K562 (cell line): ENCODE data around the gene ZNRF3. TPM values are rescaled to one million over a fixed set of nuclear protein-coding genes. Genes with fewer than 3 reads are reported as not detected.
"Not testable (repeated sequence)": the region's sequence is repeated elsewhere in the genome, so short reads cannot be mapped to it uniquely, and the experiment has no call there.

ENCODE experiments used
- ATAC-seq: fragments of 200-7000 bp; cut with Tn5 transposase; 3 replicates; pipeline ENCODE4 v1.9.1; 2020; ENCODE audit warnings: moderate library complexity
- BruUV-seq: library from RNA; stranded (reverse); fragments of 400-500 nt; replicated peaks from 2 replicates; lab custom pipeline; 2021; lab: Mats Ljungman, UMichigan
- CTCF ChIA-PET: fragments of 300-600 bp; formaldehyde crosslinking; extraction: SDS; loops from one replicate; lab custom pipeline; 2021; ENCODE audit warnings: low intra/inter-chr PET ratio; lab: Yijun Ruan, JAX
- POLR2A ChIA-PET: fragments of 300-600, 350-650 bp; sonication (Branson Sonifier 250); formaldehyde crosslinking; extraction: SDS; loops from one replicate; lab custom pipeline; 2021; ENCODE audit warnings: antibody characterized with exemption, inconsistent platforms; lab: Yijun Ruan, JAX
- DNase-seq, 4 experiments: peaks; one replicate each; pipeline versions ENCODE4 v3.0.0 to v3.0.0-alpha.2; 2011 to 2018; ENCODE audit warnings: low spot score in 3 of 4, mixed read lengths in 3 of 4; ENCODE audit errors: extremely low read depth in 1 of 4
- FAIRE-seq: peaks from 2 replicates; lab custom pipeline; 2011; peaks lifted over from hg19 to GRCh38; lab: Jason Lieb, UNC
- H2AFZ ChIP-seq: 2 replicates; pipeline ENCODE4 v1.6.0; 2011; ENCODE audit warnings: low read depth, low read length, control low read depth, inconsistent platforms
- H3K27ac ChIP-seq: fragments of 200-600 bp; 3 replicates; pipeline ENCODE4 v1.8.0; 2011; ENCODE audit warnings: low read depth, mild to moderate bottlenecking, control low read depth, inconsistent platforms, low read length, moderate library complexity, mixed read lengths; ENCODE audit errors: extremely low read depth
- H3K27me3 ChIP-seq, 2 experiments: fragments of 300-600 bp in 1 of 2; 2 replicates in 1 of 2; 3 replicates in 1 of 2; pipeline versions ENCODE4 v1.6.0 to v1.8.0; 2011; ENCODE audit warnings: inconsistent platforms in 2 of 2, low read length in 2 of 2, mild to moderate bottlenecking in 1 of 2, mixed read lengths in 1 of 2, moderate library complexity in 1 of 2; ENCODE audit not compliant: control insufficient read depth in 2 of 2, insufficient read depth in 2 of 2
- H3K36me3 ChIP-seq: fragments of 300-600 bp; 3 replicates; pipeline ENCODE4 v1.8.0; 2011; ENCODE audit warnings: mild to moderate bottlenecking, low read length, inconsistent platforms; ENCODE audit not compliant: control insufficient read depth, insufficient read depth
- H3K4me1 ChIP-seq, 2 experiments: fragments of 200-600 bp in 1 of 2; replicated peaks in 1 of 2; 2 replicates in 1 of 2; 3 replicates in 1 of 2; pipeline versions ENCODE4 v1.5.1 to v1.8.0; 2011; ENCODE audit warnings: inconsistent platforms in 2 of 2, low read length in 2 of 2, mild to moderate bottlenecking in 1 of 2, mixed read lengths in 1 of 2, moderate library complexity in 1 of 2; ENCODE audit not compliant: control insufficient read depth in 2 of 2, insufficient read depth in 2 of 2
- H3K4me2 ChIP-seq: 2 replicates; pipeline ENCODE4 v1.6.1; 2011; ENCODE audit warnings: low read length, control low read depth, inconsistent platforms, mixed read lengths; ENCODE audit not compliant: insufficient read depth
- H3K4me3 ChIP-seq: fragments of 200-600 bp; sonication (generic), shearing (Covaris generic); 2 replicates; pipeline ENCODE4 v1.5.1; 2016; ENCODE audit warnings: control low read depth, inconsistent platforms
- H3K79me2 ChIP-seq: fragments of 200-600 bp; 3 replicates; pipeline ENCODE4 v1.8.0; 2011; ENCODE audit warnings: low read length, inconsistent platforms; ENCODE audit not compliant: control insufficient read depth, insufficient read depth
- H3K9ac ChIP-seq, 2 experiments: 2 replicates each; pipeline versions ENCODE4 v1.6.0 to v1.6.1; 2011; ENCODE audit warnings: low read depth in 2 of 2, low read length in 2 of 2, control low read depth in 1 of 2, inconsistent platforms in 1 of 2, mild to moderate bottlenecking in 1 of 2, mixed read lengths in 1 of 2; ENCODE audit not compliant: insufficient read depth in 1 of 2
- H3K9me1 ChIP-seq: one replicate; pipeline ENCODE4 v1.6.0; 2011; ENCODE audit warnings: inconsistent platforms, mild to moderate bottlenecking, low read length, moderate library complexity; ENCODE audit not compliant: control insufficient read depth, insufficient read depth
- H3K9me3 ChIP-seq: replicated peaks from 2 replicates; pipeline ENCODE4 v1.5.1; 2011; ENCODE audit warnings: low read depth, low read length, inconsistent platforms; ENCODE audit not compliant: control insufficient read depth, insufficient read depth
- H4K20me1 ChIP-seq: replicated peaks from 2 replicates; pipeline ENCODE4 v1.6.1; 2011; ENCODE audit warnings: low read length, inconsistent platforms, mixed read lengths; ENCODE audit not compliant: control insufficient read depth, insufficient read depth
- EP300 ChIP-seq: IDR thresholded peaks from 2 replicates; pipeline ENCODE4 v1.6.1; 2012; ENCODE audit warnings: low read length, improper control_type of control experiment
- GTF2F1 ChIP-seq: IDR thresholded peaks from 2 replicates; pipeline ENCODE4 v1.6.1; 2011; ENCODE audit warnings: low read depth, low read length, improper control_type of control experiment
- HDAC8 ChIP-seq: fragments of 450-650 bp; IDR thresholded peaks from 2 replicates; pipeline ENCODE4 v1.6.1; 2016; ENCODE audit warnings: mild to moderate bottlenecking, missing genetic modification characterization, moderate library complexity, missing compliant biosample characterization
- NELFE ChIP-seq: IDR thresholded peaks from 2 replicates; pipeline ENCODE4 v1.6.1; 2011; ENCODE audit warnings: mild to moderate bottlenecking; ENCODE audit not compliant: insufficient read depth, insufficient read length
- ZC3H4 ChIP-seq: sonication (generic); formaldehyde crosslinking; IDR thresholded peaks from 2 replicates; pipeline ENCODE4 v1.9.0; 2021; ENCODE audit warnings: missing genetic modification reagents, borderline replicate concordance
- ZNF766 ChIP-seq: fragments of 200-800 bp; sonication (Bioruptor generic); conservative IDR thresholded peaks from 2 replicates; pipeline ENCODE4 v1.6.1; 2016; ENCODE audit warnings: missing genetic modification characterization, missing compliant biosample characterization
- WGBS: fragments of 100-300 bp; shearing (Covaris generic); methylation state at CpG from one replicate; pipeline ENCODE4 v1.1.6; 2016; ENCODE audit warnings: low coverage, mixed read lengths; ENCODE audit not compliant: insufficient coverage; ENCODE audit errors: missing lambda C conversion rate; 5-methylcytosine and 5-hydroxymethylcytosine counted together
- in situ Hi-C: fragments of 300-500 bp; cut with MboI; formaldehyde crosslinking; loops from 4 replicates; pipeline ENCODE4 v1.15.0; 2018; ENCODE audit warnings: inconsistent platforms, mixed read lengths
- intact Hi-C: fragments of 100-400 bp; cut with micrococcal nuclease; formaldehyde crosslinking; loops from 2 replicates; pipeline ENCODE4 v1.14.2; 2022
- polyA plus RNA-seq, 8 experiments: library from polyadenylated mRNA; depleted of rRNA in 4 of 8; stranded (reverse) in 5 of 8; unstranded in 3 of 8; fragments of >200 nt; fragmentation: Nextera tagmentation in 2 of 8; fragmentation: Illumina TruSeq in 1 of 8; extraction: Ambion mirVana in 2 of 8; extraction: Trizol in 1 of 8; gene quantifications; 2 replicates each; pipeline versions ENCODE4 v1.2.1 to v1.2.3, GENCODE V29; 2011 to 2014; ENCODE audit warnings: inconsistent platforms in 1 of 8, missing spikeins in 1 of 8
- total RNA-seq, 7 experiments: library from RNA; depleted of rRNA in 6 of 7; stranded (reverse); fragments of >200 nt in 6 of 7; fragmentation: Illumina TruSeq in 2 of 7; extraction: Trizol in 2 of 7; gene quantifications; 2 replicates each; pipeline versions ENCODE4 v1.2.1 to v1.2.3, GENCODE V29; 2011 to 2021; ENCODE audit warnings: low replicate concordance in 1 of 7
- TF ChIP-seq, protein P1 (sequence below): fragments of 450-650 bp; IDR thresholded peaks from 2 replicates; pipeline ENCODE4 v1.6.1; 2016; ENCODE audit warnings: mild to moderate bottlenecking, moderate library complexity
- TF ChIP-seq, protein P2 (sequence below): fragments of 450-650 bp; IDR thresholded peaks from 2 replicates; pipeline ENCODE4 v1.6.1; 2017; ENCODE audit warnings: mild to moderate bottlenecking, moderate library complexity

ZNRF3 gene
- total and polyA plus RNA-seq, 9 of the 15 experiments (the other 6 are each of a cell fraction or from before 2014, with no cell fraction given) = 0.41 to 5.9 (median 1.7) TPM

DNA sequence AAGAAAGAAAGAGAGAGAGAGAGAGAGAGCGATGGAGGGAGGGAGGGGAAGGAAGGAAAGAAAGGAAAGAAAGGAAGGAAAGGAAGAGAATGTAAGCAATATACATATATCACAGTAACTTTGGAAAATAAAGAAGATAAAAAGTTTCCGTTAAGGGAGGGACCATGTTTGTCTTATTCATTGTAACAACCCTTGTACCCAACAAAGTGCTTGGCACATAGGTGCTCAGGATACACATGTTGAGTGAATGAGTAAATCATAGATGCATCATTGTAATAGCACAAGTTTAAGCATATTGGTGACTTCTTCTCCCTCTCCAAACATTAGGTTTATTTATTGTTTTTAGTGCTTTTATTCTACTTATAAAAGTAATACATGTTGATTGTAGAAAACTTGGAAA, 39.7 kb upstream of the ZNRF3 start (continued):
- TF ChIP-seq, protein P1, sequence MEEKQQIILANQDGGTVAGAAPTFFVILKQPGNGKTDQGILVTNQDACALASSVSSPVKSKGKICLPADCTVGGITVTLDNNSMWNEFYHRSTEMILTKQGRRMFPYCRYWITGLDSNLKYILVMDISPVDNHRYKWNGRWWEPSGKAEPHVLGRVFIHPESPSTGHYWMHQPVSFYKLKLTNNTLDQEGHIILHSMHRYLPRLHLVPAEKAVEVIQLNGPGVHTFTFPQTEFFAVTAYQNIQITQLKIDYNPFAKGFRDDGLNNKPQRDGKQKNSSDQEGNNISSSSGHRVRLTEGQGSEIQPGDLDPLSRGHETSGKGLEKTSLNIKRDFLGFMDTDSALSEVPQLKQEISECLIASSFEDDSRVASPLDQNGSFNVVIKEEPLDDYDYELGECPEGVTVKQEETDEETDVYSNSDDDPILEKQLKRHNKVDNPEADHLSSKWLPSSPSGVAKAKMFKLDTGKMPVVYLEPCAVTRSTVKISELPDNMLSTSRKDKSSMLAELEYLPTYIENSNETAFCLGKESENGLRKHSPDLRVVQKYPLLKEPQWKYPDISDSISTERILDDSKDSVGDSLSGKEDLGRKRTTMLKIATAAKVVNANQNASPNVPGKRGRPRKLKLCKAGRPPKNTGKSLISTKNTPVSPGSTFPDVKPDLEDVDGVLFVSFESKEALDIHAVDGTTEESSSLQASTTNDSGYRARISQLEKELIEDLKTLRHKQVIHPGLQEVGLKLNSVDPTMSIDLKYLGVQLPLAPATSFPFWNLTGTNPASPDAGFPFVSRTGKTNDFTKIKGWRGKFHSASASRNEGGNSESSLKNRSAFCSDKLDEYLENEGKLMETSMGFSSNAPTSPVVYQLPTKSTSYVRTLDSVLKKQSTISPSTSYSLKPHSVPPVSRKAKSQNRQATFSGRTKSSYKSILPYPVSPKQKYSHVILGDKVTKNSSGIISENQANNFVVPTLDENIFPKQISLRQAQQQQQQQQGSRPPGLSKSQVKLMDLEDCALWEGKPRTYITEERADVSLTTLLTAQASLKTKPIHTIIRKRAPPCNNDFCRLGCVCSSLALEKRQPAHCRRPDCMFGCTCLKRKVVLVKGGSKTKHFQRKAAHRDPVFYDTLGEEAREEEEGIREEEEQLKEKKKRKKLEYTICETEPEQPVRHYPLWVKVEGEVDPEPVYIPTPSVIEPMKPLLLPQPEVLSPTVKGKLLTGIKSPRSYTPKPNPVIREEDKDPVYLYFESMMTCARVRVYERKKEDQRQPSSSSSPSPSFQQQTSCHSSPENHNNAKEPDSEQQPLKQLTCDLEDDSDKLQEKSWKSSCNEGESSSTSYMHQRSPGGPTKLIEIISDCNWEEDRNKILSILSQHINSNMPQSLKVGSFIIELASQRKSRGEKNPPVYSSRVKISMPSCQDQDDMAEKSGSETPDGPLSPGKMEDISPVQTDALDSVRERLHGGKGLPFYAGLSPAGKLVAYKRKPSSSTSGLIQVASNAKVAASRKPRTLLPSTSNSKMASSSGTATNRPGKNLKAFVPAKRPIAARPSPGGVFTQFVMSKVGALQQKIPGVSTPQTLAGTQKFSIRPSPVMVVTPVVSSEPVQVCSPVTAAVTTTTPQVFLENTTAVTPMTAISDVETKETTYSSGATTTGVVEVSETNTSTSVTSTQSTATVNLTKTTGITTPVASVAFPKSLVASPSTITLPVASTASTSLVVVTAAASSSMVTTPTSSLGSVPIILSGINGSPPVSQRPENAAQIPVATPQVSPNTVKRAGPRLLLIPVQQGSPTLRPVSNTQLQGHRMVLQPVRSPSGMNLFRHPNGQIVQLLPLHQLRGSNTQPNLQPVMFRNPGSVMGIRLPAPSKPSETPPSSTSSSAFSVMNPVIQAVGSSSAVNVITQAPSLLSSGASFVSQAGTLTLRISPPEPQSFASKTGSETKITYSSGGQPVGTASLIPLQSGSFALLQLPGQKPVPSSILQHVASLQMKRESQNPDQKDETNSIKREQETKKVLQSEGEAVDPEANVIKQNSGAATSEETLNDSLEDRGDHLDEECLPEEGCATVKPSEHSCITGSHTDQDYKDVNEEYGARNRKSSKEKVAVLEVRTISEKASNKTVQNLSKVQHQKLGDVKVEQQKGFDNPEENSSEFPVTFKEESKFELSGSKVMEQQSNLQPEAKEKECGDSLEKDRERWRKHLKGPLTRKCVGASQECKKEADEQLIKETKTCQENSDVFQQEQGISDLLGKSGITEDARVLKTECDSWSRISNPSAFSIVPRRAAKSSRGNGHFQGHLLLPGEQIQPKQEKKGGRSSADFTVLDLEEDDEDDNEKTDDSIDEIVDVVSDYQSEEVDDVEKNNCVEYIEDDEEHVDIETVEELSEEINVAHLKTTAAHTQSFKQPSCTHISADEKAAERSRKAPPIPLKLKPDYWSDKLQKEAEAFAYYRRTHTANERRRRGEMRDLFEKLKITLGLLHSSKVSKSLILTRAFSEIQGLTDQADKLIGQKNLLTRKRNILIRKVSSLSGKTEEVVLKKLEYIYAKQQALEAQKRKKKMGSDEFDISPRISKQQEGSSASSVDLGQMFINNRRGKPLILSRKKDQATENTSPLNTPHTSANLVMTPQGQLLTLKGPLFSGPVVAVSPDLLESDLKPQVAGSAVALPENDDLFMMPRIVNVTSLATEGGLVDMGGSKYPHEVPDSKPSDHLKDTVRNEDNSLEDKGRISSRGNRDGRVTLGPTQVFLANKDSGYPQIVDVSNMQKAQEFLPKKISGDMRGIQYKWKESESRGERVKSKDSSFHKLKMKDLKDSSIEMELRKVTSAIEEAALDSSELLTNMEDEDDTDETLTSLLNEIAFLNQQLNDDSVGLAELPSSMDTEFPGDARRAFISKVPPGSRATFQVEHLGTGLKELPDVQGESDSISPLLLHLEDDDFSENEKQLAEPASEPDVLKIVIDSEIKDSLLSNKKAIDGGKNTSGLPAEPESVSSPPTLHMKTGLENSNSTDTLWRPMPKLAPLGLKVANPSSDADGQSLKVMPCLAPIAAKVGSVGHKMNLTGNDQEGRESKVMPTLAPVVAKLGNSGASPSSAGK = no peak
- TF ChIP-seq ZNF766 (CRISPR knock-in tag) (no peak), HDAC8 (tag) (no peak), EP300 (no peak), NELFE (no peak), ZC3H4 (no peak), GTF2F1 (no peak)
- TF ChIP-seq, protein P2, sequence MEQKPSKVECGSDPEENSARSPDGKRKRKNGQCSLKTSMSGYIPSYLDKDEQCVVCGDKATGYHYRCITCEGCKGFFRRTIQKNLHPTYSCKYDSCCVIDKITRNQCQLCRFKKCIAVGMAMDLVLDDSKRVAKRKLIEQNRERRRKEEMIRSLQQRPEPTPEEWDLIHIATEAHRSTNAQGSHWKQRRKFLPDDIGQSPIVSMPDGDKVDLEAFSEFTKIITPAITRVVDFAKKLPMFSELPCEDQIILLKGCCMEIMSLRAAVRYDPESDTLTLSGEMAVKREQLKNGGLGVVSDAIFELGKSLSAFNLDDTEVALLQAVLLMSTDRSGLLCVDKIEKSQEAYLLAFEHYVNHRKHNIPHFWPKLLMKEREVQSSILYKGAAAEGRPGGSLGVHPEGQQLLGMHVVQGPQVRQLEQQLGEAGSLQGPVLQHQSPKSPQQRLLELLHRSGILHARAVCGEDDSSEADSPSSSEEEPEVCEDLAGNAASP = no peak

- WGBS = 18% methylated on average over 1 of the region's 2 CpGs
- H3K36me3 ChIP-seq, H3K27ac ChIP-seq, H3K4me1 ChIP-seq, H3K4me2 ChIP-seq, H3K27me3 ChIP-seq, H4K20me1 ChIP-seq, ATAC-seq, H2AFZ ChIP-seq, FAIRE-seq, CTCF ChIA-PET, H3K79me2 ChIP-seq, H3K9me1 ChIP-seq, DNase-seq, BruUV-seq, H3K9me3 ChIP-seq, in situ Hi-C loops, H3K9ac ChIP-seq, intact Hi-C loops, H3K4me3 ChIP-seq: not testable (repeated sequence)
- POLR2A ChIA-PET = interaction anchor here (1.4 to 1.7 kb wide), 2 partner anchors 11 to 24 kb away, joined by 3 to 4 read pairs; no protein-coding TSS in a partner anchor
These were observed 39.1 kb upstream of the ZNRF3 start for GRCh38 chr22:28844277-28844676.
